Liver (tissue), 9 donors: ENCODE results near the gene BLACAT1. TPM values are rescaled to one million over a fixed set of nuclear protein-coding genes. Genes with fewer than 3 reads are reported as not detected.

ENCODE experiments used
- DNase-seq: peaks from one replicate; pipeline ENCODE4 v3.0.0-alpha.2; 2017; ENCODE audit warnings: low spot score
- H3K27ac ChIP-seq, 2 donors: one replicate each; pipeline ENCODE4 v1.7.0; 2013; ENCODE audit warnings: inconsistent platforms in 2 of 2, low read length in 2 of 2, control low read depth in 1 of 2, low read depth in 1 of 2, mild to moderate bottlenecking in 1 of 2
- H3K27me3 ChIP-seq, 4 donors: one replicate each; pipeline versions ENCODE4 v1.6.1 to v1.7.0; 2013; ENCODE audit warnings: low read length in 3 of 4, inconsistent platforms in 1 of 4, mild to moderate bottlenecking in 1 of 4, moderate library complexity in 1 of 4; ENCODE audit not compliant: control insufficient read depth in 4 of 4, insufficient read depth in 4 of 4
- H3K36me3 ChIP-seq, 4 donors: one replicate each; pipeline versions ENCODE4 v1.6.1 to v1.7.0; 2013; ENCODE audit warnings: low read length in 3 of 4, mild to moderate bottlenecking in 3 of 4, low read depth in 1 of 4, moderate library complexity in 1 of 4; ENCODE audit not compliant: control insufficient read depth in 4 of 4, insufficient read depth in 3 of 4
- H3K4me1 ChIP-seq, 4 donors: one replicate each; pipeline versions ENCODE4 v1.6.1 to v1.7.0; 2013; ENCODE audit warnings: low read length in 3 of 4, mild to moderate bottlenecking in 3 of 4, moderate library complexity in 1 of 4; ENCODE audit not compliant: control insufficient read depth in 4 of 4, insufficient read depth in 4 of 4
- H3K4me3 ChIP-seq, 3 donors: one replicate each; pipeline versions ENCODE4 v1.6.1 to v1.7.0; 2013; ENCODE audit warnings: low read length in 3 of 3, control low read depth in 1 of 3, low read depth in 1 of 3, mild to moderate bottlenecking in 1 of 3
- H3K9ac ChIP-seq, 2 donors: one replicate each; pipeline ENCODE4 v1.7.0; 2013; ENCODE audit warnings: low read length in 2 of 2, mild to moderate bottlenecking in 2 of 2, moderate library complexity in 2 of 2, control low read depth in 1 of 2, low read depth in 1 of 2
- H3K9me3 ChIP-seq, 4 donors: one replicate each; pipeline versions ENCODE4 v1.6.1 to v1.7.0; 2013; ENCODE audit warnings: low read length in 3 of 4; ENCODE audit not compliant: control insufficient read depth in 4 of 4
- ATF3 ChIP-seq: IDR thresholded peaks from 2 replicates; pipeline ENCODE4 v1.6.1; 2016; ENCODE audit warnings: antibody characterized with exemption
- CTCF ChIP-seq: fragments of 150-350 bp; IDR thresholded peaks from 2 replicates; pipeline ENCODE4 v1.5.1; 2017; ENCODE audit warnings: improper control_type of control experiment, low read depth, low read length; ENCODE audit not compliant: missing input control
- FOXA1 ChIP-seq: IDR thresholded peaks from 2 replicates; pipeline ENCODE4 v1.6.1; 2016; ENCODE audit warnings: antibody characterized with exemption
- GABPA ChIP-seq, 2 donors: IDR thresholded peaks in 1 of 2; conservative IDR thresholded peaks in 1 of 2; 2 replicates each; pipeline ENCODE4 v1.6.1; 2016; ENCODE audit warnings: antibody characterized with exemption in 2 of 2, mild to moderate bottlenecking in 1 of 2, moderate library complexity in 1 of 2
- HNF4A ChIP-seq, 2 donors: conservative IDR thresholded peaks; 2 replicates each; pipeline ENCODE4 v1.6.1; 2016; ENCODE audit warnings: antibody characterized with exemption in 2 of 2, mild to moderate bottlenecking in 2 of 2
- HNF4G ChIP-seq: IDR thresholded peaks from 2 replicates; pipeline ENCODE4 v1.6.1; 2016; ENCODE audit warnings: antibody characterized with exemption
- NR2F2 ChIP-seq: IDR thresholded peaks from 2 replicates; pipeline ENCODE4 v1.6.1; 2016; ENCODE audit warnings: antibody characterized with exemption
- RXRA ChIP-seq, 2 donors: IDR thresholded peaks; 2 replicates each; pipeline ENCODE4 v1.6.1; 2017 to 2018; ENCODE audit warnings: antibody characterized with exemption in 2 of 2, mild to moderate bottlenecking in 1 of 2
- SP1 ChIP-seq: IDR thresholded peaks from 2 replicates; pipeline ENCODE4 v1.6.1; 2018; ENCODE audit warnings: antibody characterized with exemption, mild to moderate bottlenecking
- TAF1 ChIP-seq: conservative IDR thresholded peaks from 2 replicates; pipeline ENCODE4 v1.6.1; 2016; ENCODE audit warnings: antibody characterized with exemption, mild to moderate bottlenecking
- WGBS: extraction: QIAGEN DNeasy Blood & Tissue Kit; methylation state at CpG from one replicate; pipeline ENCODE4 v1.1.7; 2013; 5-methylcytosine and 5-hydroxymethylcytosine counted together
- polyA plus RNA-seq, 2 donors: library from polyadenylated mRNA; stranded (reverse) in 1 of 2; unstranded in 1 of 2; fragments of 200-250 nt in 1 of 2; fragments of >200 nt in 1 of 2; fragmentation: Nextera tagmentation in 1 of 2; extraction: Ambion mirVana in 1 of 2; gene quantifications; one replicate each; pipeline versions ENCODE4 v1.2.1 to v1.2.3, GENCODE V29; 2013 to 2015
- total RNA-seq, 2 donors: library from RNA; depleted of rRNA; stranded (reverse); fragments of >200 nt; gene quantifications; one replicate each; pipeline ENCODE4 v1.2.3, GENCODE V29; 2014
- TF ChIP-seq, protein P1 (sequence below): IDR thresholded peaks from 2 replicates; pipeline ENCODE4 v1.6.1; 2016; ENCODE audit warnings: antibody characterized with exemption
- donor health status: healthy.
- donor health status: healthy.
- donor health status: healthy.
- donor health status: healthy.
- donor health status: healthy.

Gene BLACAT1
- total and polyA plus RNA-seq, 4 donors: not detected

GRCh38 chr1:205443585-205444299, 12.1 kb downstream of the BLACAT1 start (continued):
- no peak for TF ChIP-seq CTCF
- TF ChIP-seq NR2F2: no peak

- no peak for DNase-seq
- Histone ChIP-seq H3K27me3 (no peaks in the 10 kb centered on the region), H3K9me3 (no peaks in the 10 kb centered on the region), H3K9ac (no peak overlapping the region), H3K36me3 (no peaks in the 10 kb centered on the region), H3K4me3 (no peak overlapping the region), H3K4me1 (peaks cover 0 to 18% (median 1%) of the 10 kb centered on the region in 4 donors), H3K27ac (no peak overlapping the region)
- TF ChIP-seq RXRA (IDR thresholded peaks at IDR 0.05): no peak
- no peak for TF ChIP-seq HNF4A (conservative IDR thresholded peaks at IDR 0.05)
- WGBS: 81% methylated on average over 12 of the region's 12 CpGs
Measured at GRCh38 chr1:205442051-205442725, 13.7 kb downstream of the BLACAT1 start.

DNA sequence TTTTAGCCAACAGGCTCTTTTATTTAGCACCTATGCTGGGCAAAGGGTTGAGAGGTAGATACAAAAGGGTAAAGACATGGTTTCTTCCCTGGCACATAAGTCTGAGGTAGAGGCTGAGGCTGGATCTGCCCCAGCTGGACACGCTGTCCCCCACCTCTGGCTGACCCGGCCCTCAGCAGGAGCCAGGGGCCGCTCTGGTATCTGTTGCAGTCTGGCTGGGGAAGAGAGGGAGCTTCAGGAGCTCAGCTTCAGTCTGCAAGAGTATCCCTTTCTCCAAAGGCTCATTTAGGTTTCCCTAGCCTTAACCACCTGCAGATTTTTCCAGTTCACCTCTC, 14.2 kb downstream of the BLACAT1 start:
- TF ChIP-seq HNF4G (no peak), TAF1 (no peak), FOXA1 (no peak), CTCF (no peak), SP1 (no peak), HNF4A (conservative IDR thresholded peaks at IDR 0.05) (no peak), GABPA (IDR thresholded peaks at IDR 0.05 in 1 of 2, conservative IDR thresholded peaks at IDR 0.05 in 1 of 2) (no peak), ATF3 (no peak)
- TF ChIP-seq, protein P1, sequence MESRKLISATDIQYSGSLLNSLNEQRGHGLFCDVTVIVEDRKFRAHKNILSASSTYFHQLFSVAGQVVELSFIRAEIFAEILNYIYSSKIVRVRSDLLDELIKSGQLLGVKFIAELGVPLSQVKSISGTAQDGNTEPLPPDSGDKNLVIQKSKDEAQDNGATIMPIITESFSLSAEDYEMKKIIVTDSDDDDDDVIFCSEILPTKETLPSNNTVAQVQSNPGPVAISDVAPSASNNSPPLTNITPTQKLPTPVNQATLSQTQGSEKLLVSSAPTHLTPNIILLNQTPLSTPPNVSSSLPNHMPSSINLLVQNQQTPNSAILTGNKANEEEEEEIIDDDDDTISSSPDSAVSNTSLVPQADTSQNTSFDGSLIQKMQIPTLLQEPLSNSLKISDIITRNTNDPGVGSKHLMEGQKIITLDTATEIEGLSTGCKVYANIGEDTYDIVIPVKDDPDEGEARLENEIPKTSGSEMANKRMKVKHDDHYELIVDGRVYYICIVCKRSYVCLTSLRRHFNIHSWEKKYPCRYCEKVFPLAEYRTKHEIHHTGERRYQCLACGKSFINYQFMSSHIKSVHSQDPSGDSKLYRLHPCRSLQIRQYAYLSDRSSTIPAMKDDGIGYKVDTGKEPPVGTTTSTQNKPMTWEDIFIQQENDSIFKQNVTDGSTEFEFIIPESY: no peak
- 89% methylated on average over 3 of the region's 3 CpGs for WGBS
- DNase-seq: no peak
- Histone ChIP-seq H3K27ac (no peak overlapping the region), H3K4me1 (peaks cover 0 to 18% (median 1%) of the 10 kb centered on the region in 4 donors), H3K9me3 (no peaks in the 10 kb centered on the region), H3K4me3 (no peak overlapping the region), H3K36me3 (no peaks in the 10 kb centered on the region), H3K9ac (no peak overlapping the region), H3K27me3 (no peaks in the 10 kb centered on the region)
